HepG2 (cell line): ENCODE measurements around the gene EIF2B1. TPM values are rescaled to one million over a fixed set of nuclear protein-coding genes. Genes with fewer than 3 reads are reported as not detected.

Experiments used
- ELF3 ChIP-seq: IDR thresholded peaks from 2 replicates; pipeline ENCODE4 v1.6.1; 2016; ENCODE audit warnings: missing genetic modification reagents, missing compliant biosample characterization
- HDAC1 ChIP-seq: sonication (generic); formaldehyde crosslinking; IDR thresholded peaks from 2 replicates; pipeline ENCODE4 v1.5.1; 2020; ENCODE audit warnings: mild to moderate bottlenecking, missing genetic modification reagents
- HMGXB3 ChIP-seq: sonication (generic); formaldehyde crosslinking; IDR thresholded peaks from 2 replicates; pipeline ENCODE4 v1.4.0; 2020; ENCODE audit warnings: missing genetic modification reagents, borderline replicate concordance
- HOXA5 ChIP-seq: sonication (generic); formaldehyde crosslinking; IDR thresholded peaks from 2 replicates; pipeline ENCODE4 v1.4.0; 2020; ENCODE audit warnings: missing genetic modification reagents
- KDM2A ChIP-seq: sonication (generic); formaldehyde crosslinking; IDR thresholded peaks from 2 replicates; pipeline ENCODE4 v1.4.0; 2020; ENCODE audit warnings: low read depth, missing genetic modification reagents, borderline replicate concordance
- KDM5A ChIP-seq: fragments of 200-600 bp; sonication (generic); IDR thresholded peaks from 2 replicates; pipeline ENCODE4 v1.7.0; 2018; ENCODE audit warnings: antibody characterized with exemption, mild to moderate bottlenecking, low read length, borderline replicate concordance
- MAFK ChIP-seq, 2 experiments: IDR thresholded peaks in 1 of 2; conservative IDR thresholded peaks in 1 of 2; 2 replicates each; pipeline ENCODE4 v1.6.1; 2011; ENCODE audit warnings: improper control_type of control experiment in 2 of 2, low read length in 2 of 2
- MED1 ChIP-seq: sonication (generic); formaldehyde crosslinking; IDR thresholded peaks from 2 replicates; pipeline ENCODE4 v1.4.0; 2020; ENCODE audit warnings: missing genetic modification reagents
- SP1 ChIP-seq, 2 experiments: fragments of 450-650 bp in 1 of 2; sonication (generic) in 1 of 2; formaldehyde crosslinking in 1 of 2; IDR thresholded peaks; 2 replicates each; pipeline versions ENCODE4 v1.4.0 to v1.6.1; 2016 to 2020; ENCODE audit warnings: missing genetic modification reagents in 1 of 2
- STAG1 ChIP-seq: sonication (generic); formaldehyde crosslinking; IDR thresholded peaks from 2 replicates; pipeline ENCODE4 v1.4.0; 2020; ENCODE audit warnings: missing genetic modification reagents
- TRIM24 ChIP-seq: sonication (generic); formaldehyde crosslinking; IDR thresholded peaks from 2 replicates; pipeline ENCODE4 v1.8.0; 2022; ENCODE audit warnings: mild to moderate bottlenecking, missing genetic modification reagents
- YEATS2 ChIP-seq: sonication (generic); formaldehyde crosslinking; IDR thresholded peaks from 2 replicates; pipeline ENCODE4 v1.4.0; 2020; ENCODE audit warnings: missing genetic modification reagents, borderline replicate concordance
- ZFP62 ChIP-seq: sonication (generic); formaldehyde crosslinking; IDR thresholded peaks from 2 replicates; pipeline ENCODE4 v1.4.0; 2020; ENCODE audit warnings: missing genetic modification reagents
- ZNF143 ChIP-seq: sonication (generic); formaldehyde crosslinking; IDR thresholded peaks from 2 replicates; pipeline ENCODE4 v1.4.0; 2020; ENCODE audit warnings: missing genetic modification reagents
- ZNF33B ChIP-seq: sonication (generic); formaldehyde crosslinking; IDR thresholded peaks from 2 replicates; pipeline ENCODE4 v1.5.1; 2020; ENCODE audit warnings: mild to moderate bottlenecking, missing genetic modification reagents
- ZNF546 ChIP-seq: sonication (generic); formaldehyde crosslinking; conservative IDR thresholded peaks from 2 replicates; pipeline ENCODE4 v1.8.1; 2023; ENCODE audit warnings: mild to moderate bottlenecking, missing genetic modification reagents
- ZNF574 ChIP-seq: sonication (generic); formaldehyde crosslinking; IDR thresholded peaks from 2 replicates; pipeline ENCODE4 v1.4.0; 2020; ENCODE audit warnings: missing genetic modification reagents
- polyA plus RNA-seq, 8 experiments: library from polyadenylated mRNA; depleted of rRNA in 3 of 8; stranded (reverse) in 7 of 8; unstranded in 1 of 8; fragments of >200 nt; fragmentation: Illumina TruSeq in 4 of 8; extraction: Trizol in 4 of 8; gene quantifications; 2 replicates each; pipeline versions ENCODE4 v1.2.1 to v1.2.3, GENCODE V29; 2011 to 2016; ENCODE audit warnings: low read depth in 4 of 8, missing spikeins in 1 of 8, mixed read lengths in 1 of 8; ENCODE audit not compliant: insufficient read depth in 1 of 8
- total RNA-seq, 5 experiments: library from RNA; depleted of rRNA; stranded (reverse); fragments of >200 nt; fragmentation: Illumina TruSeq; extraction: Trizol; gene quantifications; 2 replicates each; pipeline ENCODE4 v1.2.3, GENCODE V29; 2016; ENCODE audit warnings: low read depth in 1 of 5
- TF ChIP-seq, protein P1 (sequence below): sonication (generic); formaldehyde crosslinking; IDR thresholded peaks from 2 replicates; pipeline ENCODE4 v1.4.0; 2020; ENCODE audit warnings: missing genetic modification reagents, borderline replicate concordance

Gene EIF2B1
- total and polyA plus RNA-seq, 2 of the 13 experiments (the other 11 are each of a cell fraction or from before 2014, with no cell fraction given): 18.7 to 37.4 TPM

GRCh38 chr12:123633379-123634141, at the start of gene EIF2B1, which contains the start of gene GTF2H3 (continued):
- TF ChIP-seq HMGXB3 (CRISPR knock-in tag) (peak; percentile 84; the same call in 1 of the 2 replicates), ZNF33B (CRISPR knock-in tag) (peak; percentile 39; the same call in 1 of the 2 replicates), YEATS2 (CRISPR knock-in tag) (peak; percentile 99), HOXA5 (peak; percentile 91), STAG1 (peak; percentile 35), ZFP62 (CRISPR knock-in tag) (peak; percentile 84; the same call in 1 of the 2 replicates), KDM5A (peak; percentile 93), SP1 (IDR thresholded peaks at IDR 0.05) (no peak), SP1 (CRISPR knock-in tag; IDR thresholded peaks at IDR 0.05) (peak; percentile 89), MAFK (conservative IDR thresholded peaks at IDR 0.05 in 1 of 2, IDR thresholded peaks at IDR 0.05 in 1 of 2; ENCODE audit: low read length in 2 of 2) (peak in 1 of 2 experiments; percentile 29; a peak in 1 of 4 replicates), ELF3 (peak; percentile 63; the same call in 1 of the 2 replicates), ZNF546 (CRISPR knock-in tag) (0 out of 2 replicates have a peak, but pooled peaks have one; percentile 49), TRIM24 (no peak), ZNF574 (CRISPR knock-in tag) (peak; percentile 97), KDM2A (peak; percentile 92), ZNF143 (CRISPR knock-in tag) (peak; percentile 78), HDAC1 (CRISPR knock-in tag) (peak; percentile 100), MED1 (CRISPR knock-in tag) (peak; percentile 91)
- TF ChIP-seq, protein P1, sequence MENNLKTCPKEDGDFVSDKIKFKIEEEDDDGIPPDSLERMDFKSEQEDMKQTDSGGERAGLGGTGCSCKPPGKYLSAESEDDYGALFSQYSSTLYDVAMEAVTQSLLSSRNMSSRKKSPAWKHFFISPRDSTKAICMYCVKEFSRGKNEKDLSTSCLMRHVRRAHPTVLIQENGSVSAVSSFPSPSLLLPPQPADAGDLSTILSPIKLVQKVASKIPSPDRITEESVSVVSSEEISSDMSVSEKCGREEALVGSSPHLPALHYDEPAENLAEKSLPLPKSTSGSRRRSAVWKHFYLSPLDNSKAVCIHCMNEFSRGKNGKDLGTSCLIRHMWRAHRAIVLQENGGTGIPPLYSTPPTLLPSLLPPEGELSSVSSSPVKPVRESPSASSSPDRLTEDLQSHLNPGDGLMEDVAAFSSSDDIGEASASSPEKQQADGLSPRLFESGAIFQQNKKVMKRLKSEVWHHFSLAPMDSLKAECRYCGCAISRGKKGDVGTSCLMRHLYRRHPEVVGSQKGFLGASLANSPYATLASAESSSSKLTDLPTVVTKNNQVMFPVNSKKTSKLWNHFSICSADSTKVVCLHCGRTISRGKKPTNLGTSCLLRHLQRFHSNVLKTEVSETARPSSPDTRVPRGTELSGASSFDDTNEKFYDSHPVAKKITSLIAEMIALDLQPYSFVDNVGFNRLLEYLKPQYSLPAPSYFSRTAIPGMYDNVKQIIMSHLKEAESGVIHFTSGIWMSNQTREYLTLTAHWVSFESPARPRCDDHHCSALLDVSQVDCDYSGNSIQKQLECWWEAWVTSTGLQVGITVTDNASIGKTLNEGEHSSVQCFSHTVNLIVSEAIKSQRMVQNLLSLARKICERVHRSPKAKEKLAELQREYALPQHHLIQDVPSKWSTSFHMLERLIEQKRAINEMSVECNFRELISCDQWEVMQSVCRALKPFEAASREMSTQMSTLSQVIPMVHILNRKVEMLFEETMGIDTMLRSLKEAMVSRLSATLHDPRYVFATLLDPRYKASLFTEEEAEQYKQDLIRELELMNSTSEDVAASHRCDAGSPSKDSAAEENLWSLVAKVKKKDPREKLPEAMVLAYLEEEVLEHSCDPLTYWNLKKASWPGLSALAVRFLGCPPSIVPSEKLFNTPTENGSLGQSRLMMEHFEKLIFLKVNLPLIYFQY (CRISPR knock-in tag): peak; percentile 64
